ENCODE measurements around the gene INHBB.

Gene INHBB

GRCh38 chr2:120399889-120400240, 53.9 kb downstream of the INHBB start:
- no peak for DNase-seq

DNA sequence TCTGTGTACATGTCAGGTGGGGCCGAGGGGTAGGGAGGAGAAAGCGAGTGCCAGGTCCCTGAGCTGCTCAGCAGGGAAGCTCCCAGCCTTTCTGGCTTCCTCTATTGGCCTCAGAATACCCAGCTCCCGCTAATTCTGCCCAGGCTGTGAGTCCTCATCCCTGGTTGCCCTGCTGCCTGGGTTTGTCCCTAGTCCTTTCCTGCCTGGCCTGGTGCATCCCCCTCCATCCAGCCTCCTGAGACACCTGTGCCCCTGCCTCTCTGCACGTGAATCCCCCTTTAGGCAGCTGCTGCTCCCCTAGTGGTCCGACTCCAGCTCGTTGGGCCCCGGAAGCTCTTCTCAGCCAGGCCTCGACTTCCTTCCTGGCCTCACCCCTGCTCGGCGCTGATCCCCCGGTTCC, 54.6 kb downstream of the INHBB start:
- no peak for DNase-seq
